Measurements from ENCODE around the gene JADE2.

Gene JADE2

DNA sequence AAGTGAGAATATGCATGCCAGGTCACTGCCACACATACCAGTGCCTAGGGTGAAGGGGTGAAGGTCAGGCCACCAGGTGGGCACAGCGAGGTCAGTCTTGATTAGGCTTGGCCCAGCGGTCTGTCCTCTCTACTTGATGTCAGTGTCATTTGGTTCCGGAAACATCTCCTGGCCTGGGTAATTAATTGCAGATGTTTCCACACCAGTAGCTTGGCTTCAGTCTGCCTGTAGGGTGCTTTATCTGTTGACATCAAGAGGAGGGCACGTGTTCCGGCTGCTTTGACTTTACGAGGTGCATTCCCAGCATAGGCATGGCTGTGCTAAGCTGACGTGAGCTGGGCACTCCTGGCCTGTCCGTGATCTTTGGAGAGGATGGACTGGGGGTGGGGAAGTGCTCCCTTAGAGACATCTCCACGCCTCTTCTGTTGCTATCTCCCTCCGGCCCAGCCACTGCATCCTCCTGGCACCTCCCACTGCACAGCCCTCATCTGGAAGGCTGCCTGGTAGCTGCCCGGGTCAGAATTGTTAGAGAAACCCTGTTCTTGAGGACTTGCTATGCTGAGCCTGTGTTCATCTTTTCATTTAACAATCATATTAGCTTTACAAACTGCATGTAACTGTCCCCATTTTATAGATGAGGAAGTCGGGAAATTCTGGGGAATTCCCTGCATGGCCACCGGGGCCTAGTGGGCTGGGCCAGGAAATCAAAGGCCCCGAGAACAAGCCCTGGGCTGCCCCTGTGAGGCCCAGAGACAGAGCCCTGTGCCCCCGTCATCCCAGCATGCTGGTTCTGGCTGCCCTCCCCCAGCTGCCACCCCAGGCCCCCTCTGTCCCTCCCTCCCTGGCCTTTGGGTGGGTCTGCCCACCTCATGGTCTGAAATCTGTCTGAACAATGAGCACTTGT, 29.1 kb downstream of the JADE2 start (continued):
- TF ChIP-seq ZNF610 (tag by site-specific recombination; IDR thresholded peaks at IDR 0.05; ENCODE audit: borderline replicate concordance) = no peak
- TF ChIP-seq PRDM6 (tag by site-specific recombination; IDR thresholded peaks at IDR 0.05) = no peak
- TF ChIP-seq OSR2 (tag by site-specific recombination; IDR thresholded peaks at IDR 0.05) = peak; percentile 77
- no peak for TF ChIP-seq ZNF214 (tag by site-specific recombination; IDR thresholded peaks at IDR 0.05; ENCODE audit: borderline replicate concordance)
- no peak for TF ChIP-seq ZNF677 (tag by site-specific recombination; IDR thresholded peaks at IDR 0.05)
- no peak for TF ChIP-seq ZNF10 (tag by site-specific recombination; IDR thresholded peaks at IDR 0.05)
- no peak for TF ChIP-seq KLF17 (tag by site-specific recombination; IDR thresholded peaks at IDR 0.05)
- TF ChIP-seq, protein P1, sequence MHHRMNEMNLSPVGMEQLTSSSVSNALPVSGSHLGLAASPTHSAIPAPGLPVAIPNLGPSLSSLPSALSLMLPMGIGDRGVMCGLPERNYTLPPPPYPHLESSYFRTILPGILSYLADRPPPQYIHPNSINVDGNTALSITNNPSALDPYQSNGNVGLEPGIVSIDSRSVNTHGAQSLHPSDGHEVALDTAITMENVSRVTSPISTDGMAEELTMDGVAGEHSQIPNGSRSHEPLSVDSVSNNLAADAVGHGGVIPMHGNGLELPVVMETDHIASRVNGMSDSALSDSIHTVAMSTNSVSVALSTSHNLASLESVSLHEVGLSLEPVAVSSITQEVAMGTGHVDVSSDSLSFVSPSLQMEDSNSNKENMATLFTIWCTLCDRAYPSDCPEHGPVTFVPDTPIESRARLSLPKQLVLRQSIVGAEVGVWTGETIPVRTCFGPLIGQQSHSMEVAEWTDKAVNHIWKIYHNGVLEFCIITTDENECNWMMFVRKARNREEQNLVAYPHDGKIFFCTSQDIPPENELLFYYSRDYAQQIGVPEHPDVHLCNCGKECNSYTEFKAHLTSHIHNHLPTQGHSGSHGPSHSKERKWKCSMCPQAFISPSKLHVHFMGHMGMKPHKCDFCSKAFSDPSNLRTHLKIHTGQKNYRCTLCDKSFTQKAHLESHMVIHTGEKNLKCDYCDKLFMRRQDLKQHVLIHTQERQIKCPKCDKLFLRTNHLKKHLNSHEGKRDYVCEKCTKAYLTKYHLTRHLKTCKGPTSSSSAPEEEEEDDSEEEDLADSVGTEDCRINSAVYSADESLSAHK (tag by site-specific recombination; IDR thresholded peaks at IDR 0.05) = no peak
- TF ChIP-seq GLI2 (tag by site-specific recombination; IDR thresholded peaks at IDR 0.05; ENCODE audit: borderline replicate concordance, low read depth) = no peak
- TF ChIP-seq ZNF529 (tag by site-specific recombination; IDR thresholded peaks at IDR 0.05; ENCODE audit: insufficient replicate concordance) = no peak
- no peak for TF ChIP-seq MYNN (tag by site-specific recombination; IDR thresholded peaks at IDR 0.05; ENCODE audit: borderline replicate concordance)

GRCh38 chr5:134555223-134555889, 29.9 kb downstream of the JADE2 start:
- no peaks in the 10 kb centered on the region for H3K4me1 ChIP-seq (ENCODE audit: control insufficient read depth, insufficient read depth, low read length)

GRCh38 chr5:134555890-134556311, 30.4 kb downstream of the JADE2 start:
- Histone ChIP-seq H3K4me1 (ENCODE audit: control insufficient read depth, insufficient read depth, low read length) (no peaks in the 10 kb centered on the region), H3K9me3 (ENCODE audit: control insufficient read depth, insufficient read depth, low read depth, low read length) (no peaks in the 10 kb centered on the region), H3K36me3 (ENCODE audit: control insufficient read depth in 2 of 2, insufficient read depth in 1 of 2, low read length in 2 of 2) (peaks cover 0 to 11% of the 10 kb centered on the region in 2 experiments; a peak in 2 of 3 replicates), H3K4me3 (ENCODE audit: low read depth, low read length) (no peak overlapping the region), H3K27ac (ENCODE audit: extremely low read depth, low read depth, low read length) (no peak overlapping the region)
- ChIA-PET CTCF (interaction anchor here (1.2 to 2.3 kb wide), 3 partner anchors 22 to 31 kb away, joined by 4 to 7 read pairs (median 7); no protein-coding TSS in a partner anchor), POLR2A (no interaction called here)
- TF ChIP-seq KLF17 (tag by site-specific recombination; IDR thresholded peaks at IDR 0.05) (no peak), BCL6B (tag by site-specific recombination; IDR thresholded peaks at IDR 0.05) (no peak), ZNF155 (tag by site-specific recombination; IDR thresholded peaks at IDR 0.05) (no peak), ZNF629 (tag by site-specific recombination; IDR thresholded peaks at IDR 0.05) (no peak), SALL2 (tag by site-specific recombination; IDR thresholded peaks at IDR 0.05; ENCODE audit: borderline replicate concordance) (no peak), ZNF707 (tag by site-specific recombination; IDR thresholded peaks at IDR 0.05) (no peak)
- TF ChIP-seq, protein P2, sequence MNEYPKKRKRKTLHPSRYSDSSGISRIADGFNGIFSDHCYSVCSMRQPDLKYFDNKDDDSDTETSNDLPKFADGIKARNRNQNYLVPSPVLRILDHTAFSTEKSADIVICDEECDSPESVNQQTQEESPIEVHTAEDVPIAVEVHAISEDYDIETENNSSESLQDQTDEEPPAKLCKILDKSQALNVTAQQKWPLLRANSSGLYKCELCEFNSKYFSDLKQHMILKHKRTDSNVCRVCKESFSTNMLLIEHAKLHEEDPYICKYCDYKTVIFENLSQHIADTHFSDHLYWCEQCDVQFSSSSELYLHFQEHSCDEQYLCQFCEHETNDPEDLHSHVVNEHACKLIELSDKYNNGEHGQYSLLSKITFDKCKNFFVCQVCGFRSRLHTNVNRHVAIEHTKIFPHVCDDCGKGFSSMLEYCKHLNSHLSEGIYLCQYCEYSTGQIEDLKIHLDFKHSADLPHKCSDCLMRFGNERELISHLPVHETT (tag by site-specific recombination; IDR thresholded peaks at IDR 0.05) = no peak

More at GRCh38 chr5:134555223-134555889, 29.9 kb downstream of the JADE2 start:
- peaks cover 0 to 7% of the 10 kb centered on the region in 2 experiments; a peak in 2 of 3 replicates for H3K36me3 ChIP-seq (ENCODE audit: control insufficient read depth in 2 of 2, insufficient read depth in 1 of 2, low read length in 2 of 2)
- POLR2A ChIA-PET = no interaction called here
- CTCF ChIA-PET = interaction anchor here (1.2 to 2.3 kb wide), 3 partner anchors 22 to 32 kb away, joined by 4 to 7 read pairs (median 7); no protein-coding TSS in a partner anchor
- no peak overlapping the region for H3K4me3 ChIP-seq (ENCODE audit: low read depth, low read length)
- TF ChIP-seq ZNF473 (tag by site-specific recombination; IDR thresholded peaks at IDR 0.05) = no peak
- no peak for TF ChIP-seq ZBTB1 (tag by site-specific recombination; IDR thresholded peaks at IDR 0.05)
- TF ChIP-seq SCRT2 (tag by site-specific recombination; IDR thresholded peaks at IDR 0.05) = peak; percentile 61
- no peaks in the 10 kb centered on the region for H3K9me3 ChIP-seq (ENCODE audit: control insufficient read depth, insufficient read depth, low read depth, low read length)
- H3K27ac ChIP-seq (ENCODE audit: extremely low read depth, low read depth, low read length) = no peak overlapping the region
